ENCODE results near the gene CAMKK2. TPM values are rescaled to one million over a fixed set of nuclear protein-coding genes. Genes with fewer than 3 reads are reported as not detected.

The CAMKK2 gene
- total RNA-seq, 1 experiment from 2014 or later = 24.7 TPM

- Histone ChIP-seq H3K4ac (ENCODE audit: low read depth, low read length) (no peak overlapping the region), H3K9ac (ENCODE audit: extremely low read depth, insufficient read length, low read length) (no peak overlapping the region), H3K79me1 (ENCODE audit: insufficient read depth, low read depth, low read length, poor library complexity, severe bottlenecking) (no peaks in the 10 kb centered on the region), H2BK20ac (ENCODE audit: low read depth, low read length, poor library complexity, severe bottlenecking) (no peak overlapping the region), H4K20me1 (ENCODE audit: control insufficient read depth, insufficient read depth, insufficient read length) (no peaks in the 10 kb centered on the region), H4K91ac (ENCODE audit: insufficient read length, low read depth, low read length) (no peak overlapping the region), H3T11ph (ENCODE audit: low read length) (no peak overlapping the region), H2BK5ac (ENCODE audit: insufficient read length, low read length) (no peak overlapping the region), H4K8ac (replicated peaks; ENCODE audit: insufficient read length, low read depth, low read length) (no peak overlapping the region), H3K4me1 (ENCODE audit: insufficient read depth, low read length) (no peaks in the 10 kb centered on the region), H3K18ac (ENCODE audit: insufficient read length, low read depth, low read length) (no peak overlapping the region), H2AFZ (ENCODE audit: low read length) (no peak overlapping the region), H3K4me2 (ENCODE audit: insufficient read depth, insufficient read length, low read length) (no peak overlapping the region), H2AK5ac (ENCODE audit: insufficient read length, low read length) (no peak overlapping the region), H3K23me2 (ENCODE audit: insufficient read length, low read depth, low read length, poor library complexity, severe bottlenecking) (no peaks in the 10 kb centered on the region), H3K27me3 (ENCODE audit: insufficient read depth, low read length) (no peaks in the 10 kb centered on the region), H3K14ac (ENCODE audit: insufficient read depth, low read length) (no peak overlapping the region), H3K27ac (ENCODE audit: insufficient read length, low read depth, low read length) (no peak overlapping the region), H3K56ac (ENCODE audit: insufficient read length, low read depth, low read length) (no peak overlapping the region), H4K5ac (ENCODE audit: insufficient read length, low read depth, low read length) (no peak overlapping the region), H2BK15ac (ENCODE audit: low read depth, low read length) (no peak overlapping the region), H2BK120ac (ENCODE audit: low read depth, low read length, poor library complexity, severe bottlenecking) (no peak overlapping the region), H3K23ac (ENCODE audit: insufficient read length, low read depth, low read length) (no peak overlapping the region), H3K79me2 (ENCODE audit: insufficient read depth, low read length) (no peaks in the 10 kb centered on the region), H2BK12ac (ENCODE audit: insufficient read length, low read depth, low read length) (no peak overlapping the region), H3K9me3 (ENCODE audit: control insufficient read depth, low read depth, low read length) (no peaks in the 10 kb centered on the region)
- DNase-seq = no peak
- Mint-ChIP-seq H3K4me3 (no peak overlapping the region), H3K9me3 (no peaks in the 10 kb centered on the region), H3K27me3 (ENCODE audit: low read depth) (no peaks in the 10 kb centered on the region), H3K27ac (peak overlapping the region in 1 of 3 experiments; percentile 18; a peak in 1 of 7 replicates), H3K36me3 (ENCODE audit: insufficient read depth in 1 of 3, low read depth in 3 of 3) (peaks cover 28 to 56% (median 47%) of the 10 kb centered on the region in 3 experiments; a peak in 6 of 7 replicates), H3K4me1 (no peaks in the 10 kb centered on the region)
- WGBS (ENCODE audit: extremely low coverage, insufficient read length, low lambda C conversion rate) = no CpG with 5 or more reads among the region's 8 CpGs
- no peak for TF ChIP-seq CTCF (conservative IDR thresholded peaks at IDR 0.05)
Measured at GRCh38 chr12:121264135-121264534, 32.4 kb downstream of the CAMKK2 start.
